ENCODE measurements around the gene OR1F1. TPM values are rescaled to one million over a fixed set of nuclear protein-coding genes. Genes with fewer than 3 reads are reported as not detected.
"Not testable (repeated sequence)": the region's sequence is repeated elsewhere in the genome, so short reads cannot be mapped to it uniquely, and the experiment has no call there.

The OR1F1 gene
- total RNA-seq, 1 experiment from 2014 or later = 0.44 TPM

DNA sequence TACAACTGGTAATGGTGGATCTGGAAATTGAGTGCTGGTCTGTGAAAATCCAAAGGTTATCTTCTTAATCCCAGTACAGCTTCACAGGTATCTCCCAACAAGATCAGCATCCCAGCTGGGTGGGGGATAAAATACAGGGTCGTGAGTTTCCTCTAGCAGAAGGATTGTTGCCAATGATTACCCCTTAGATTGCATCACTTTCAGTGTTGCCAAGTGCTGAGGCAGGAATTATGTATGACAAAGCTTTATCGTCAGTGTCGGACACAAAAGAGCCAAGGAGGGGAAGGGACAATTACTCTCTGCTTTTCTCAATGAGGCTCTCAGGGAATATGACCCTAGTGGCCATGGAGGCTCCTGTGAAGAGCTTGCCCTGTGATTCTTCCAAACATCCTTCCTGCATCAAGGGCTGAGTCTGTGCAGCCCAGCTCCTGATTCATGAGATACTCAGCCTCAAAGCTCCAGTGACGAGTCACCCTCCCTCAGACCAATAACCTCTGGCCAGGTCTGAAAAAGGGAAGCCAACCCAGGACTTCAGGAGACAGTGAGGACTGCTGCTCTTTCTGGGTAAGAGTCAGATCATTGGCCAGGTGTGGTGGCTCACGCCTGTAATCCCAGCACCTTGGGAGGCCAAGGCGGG lies 15.0 kb downstream of the OR1F1 start:
- peaks cover 46% of the 10 kb centered on the region for H3K9me3 Mint-ChIP-seq
- CTCF ChIA-PET = no interaction called here
- TF ChIP-seq ARID4B (CRISPR knock-in tag; IDR thresholded peaks at IDR 0.05; ENCODE audit: borderline replicate concordance) = no peak
- TF ChIP-seq, protein P1, sequence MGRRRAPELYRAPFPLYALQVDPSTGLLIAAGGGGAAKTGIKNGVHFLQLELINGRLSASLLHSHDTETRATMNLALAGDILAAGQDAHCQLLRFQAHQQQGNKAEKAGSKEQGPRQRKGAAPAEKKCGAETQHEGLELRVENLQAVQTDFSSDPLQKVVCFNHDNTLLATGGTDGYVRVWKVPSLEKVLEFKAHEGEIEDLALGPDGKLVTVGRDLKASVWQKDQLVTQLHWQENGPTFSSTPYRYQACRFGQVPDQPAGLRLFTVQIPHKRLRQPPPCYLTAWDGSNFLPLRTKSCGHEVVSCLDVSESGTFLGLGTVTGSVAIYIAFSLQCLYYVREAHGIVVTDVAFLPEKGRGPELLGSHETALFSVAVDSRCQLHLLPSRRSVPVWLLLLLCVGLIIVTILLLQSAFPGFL (CRISPR knock-in tag; IDR thresholded peaks at IDR 0.05; ENCODE audit: borderline replicate concordance) = no peak
- TF ChIP-seq ETV6 (CRISPR knock-in tag; IDR thresholded peaks at IDR 0.05) = no peak
- TF ChIP-seq RORB (CRISPR knock-in tag; IDR thresholded peaks at IDR 0.05) = no peak
- TF ChIP-seq ZNF512 (CRISPR knock-in tag; IDR thresholded peaks at IDR 0.05; ENCODE audit: borderline replicate concordance) = no peak
- no peak for TF ChIP-seq EMX1 (CRISPR knock-in tag; IDR thresholded peaks at IDR 0.05)
- no peak for TF ChIP-seq RELA (CRISPR knock-in tag; IDR thresholded peaks at IDR 0.05; ENCODE audit: borderline replicate concordance)
- no peak for TF ChIP-seq FOXP4 (CRISPR knock-in tag; IDR thresholded peaks at IDR 0.05)
- no peak for TF ChIP-seq ESRRA (CRISPR knock-in tag; IDR thresholded peaks at IDR 0.05; ENCODE audit: borderline replicate concordance)
- no peak for TF ChIP-seq FOXJ3 (CRISPR knock-in tag; IDR thresholded peaks at IDR 0.05; ENCODE audit: borderline replicate concordance)
- TF ChIP-seq SMAD3 (CRISPR knock-in tag; IDR thresholded peaks at IDR 0.05; ENCODE audit: borderline replicate concordance) = no peak
- no peak for TF ChIP-seq SP1 (CRISPR knock-in tag; conservative IDR thresholded peaks at IDR 0.05)
- H3K4me3 Mint-ChIP-seq = no peak overlapping the region
- H3K27ac Mint-ChIP-seq = no peak overlapping the region
- no peak for ATAC-seq
- peaks cover 28% of the 10 kb centered on the region for H3K36me3 Mint-ChIP-seq
- POLR2A ChIA-PET = no interaction called here
- H3K27me3 Mint-ChIP-seq (ENCODE audit: low read depth) = peaks cover 66% of the 10 kb centered on the region
- no peaks in the 10 kb centered on the region for H3K4me1 Mint-ChIP-seq
- DNase-seq (ENCODE audit: low spot score) = no peak

- peaks cover 63% of the 10 kb centered on the region for H3K9me3 Mint-ChIP-seq
- peaks cover 52% of the 10 kb centered on the region for H3K27me3 Mint-ChIP-seq (ENCODE audit: low read depth)
- DNase-seq (ENCODE audit: low spot score); ATAC-seq; POLR2A ChIA-PET; H3K4me1 Mint-ChIP-seq; H3K27ac Mint-ChIP-seq; CTCF ChIA-PET; H3K4me3 Mint-ChIP-seq: not testable (repeated sequence)
- H3K36me3 Mint-ChIP-seq = peaks cover 32% of the 10 kb centered on the region
Observed at GRCh38 chr16:3205939-3206338, 17.9 kb downstream of the OR1F1 start.

Data from WTC11 (cell line).